ENCODE data around the gene TUT4. TPM values are rescaled to one million over a fixed set of nuclear protein-coding genes. Genes with fewer than 3 reads are reported as not detected.

Gene TUT4
- total RNA-seq, 1 donor from 2014 or later, result 78.5 TPM

DNA sequence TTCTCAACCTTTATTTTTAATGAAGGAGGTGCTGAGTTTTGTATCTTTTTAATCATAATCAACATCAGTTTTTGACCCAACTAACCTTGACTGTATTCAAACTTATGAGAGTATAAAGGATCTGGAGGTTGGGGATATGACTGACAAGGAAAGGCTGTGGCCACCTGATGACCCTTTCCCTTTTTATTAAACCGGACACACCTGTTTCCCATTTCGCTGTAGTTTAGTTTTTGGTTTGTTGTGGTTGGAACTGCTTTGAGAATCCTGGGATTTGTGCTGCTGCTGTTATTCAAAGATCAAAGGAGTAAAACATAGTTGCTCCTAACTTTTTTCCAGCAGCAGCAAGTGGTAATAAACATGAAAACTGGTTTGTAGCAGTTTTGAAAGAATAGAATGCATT lies 136.1 kb downstream of the TUT4 start:
- TF ChIP-seq, protein P1, sequence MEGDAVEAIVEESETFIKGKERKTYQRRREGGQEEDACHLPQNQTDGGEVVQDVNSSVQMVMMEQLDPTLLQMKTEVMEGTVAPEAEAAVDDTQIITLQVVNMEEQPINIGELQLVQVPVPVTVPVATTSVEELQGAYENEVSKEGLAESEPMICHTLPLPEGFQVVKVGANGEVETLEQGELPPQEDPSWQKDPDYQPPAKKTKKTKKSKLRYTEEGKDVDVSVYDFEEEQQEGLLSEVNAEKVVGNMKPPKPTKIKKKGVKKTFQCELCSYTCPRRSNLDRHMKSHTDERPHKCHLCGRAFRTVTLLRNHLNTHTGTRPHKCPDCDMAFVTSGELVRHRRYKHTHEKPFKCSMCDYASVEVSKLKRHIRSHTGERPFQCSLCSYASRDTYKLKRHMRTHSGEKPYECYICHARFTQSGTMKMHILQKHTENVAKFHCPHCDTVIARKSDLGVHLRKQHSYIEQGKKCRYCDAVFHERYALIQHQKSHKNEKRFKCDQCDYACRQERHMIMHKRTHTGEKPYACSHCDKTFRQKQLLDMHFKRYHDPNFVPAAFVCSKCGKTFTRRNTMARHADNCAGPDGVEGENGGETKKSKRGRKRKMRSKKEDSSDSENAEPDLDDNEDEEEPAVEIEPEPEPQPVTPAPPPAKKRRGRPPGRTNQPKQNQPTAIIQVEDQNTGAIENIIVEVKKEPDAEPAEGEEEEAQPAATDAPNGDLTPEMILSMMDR (IDR thresholded peaks at IDR 0.05; ENCODE audit: unreplicated experiment), result no peak
- Mint-ChIP-seq H3K27me3 (ENCODE audit: unreplicated experiment) (peaks cover 2% of the 10 kb centered on the region), H3K36me3 (ENCODE audit: low read depth, unreplicated experiment) (peaks cover 27% of the 10 kb centered on the region), H3K4me3 (ENCODE audit: unreplicated experiment) (no peak overlapping the region), H3K27ac (ENCODE audit: unreplicated experiment) (no peak overlapping the region), H3K9me3 (ENCODE audit: unreplicated experiment) (no peaks in the 10 kb centered on the region), H3K4me1 (ENCODE audit: unreplicated experiment) (no peaks in the 10 kb centered on the region)
- DNase-seq (ENCODE audit: low spot score), result no peak

DNA sequence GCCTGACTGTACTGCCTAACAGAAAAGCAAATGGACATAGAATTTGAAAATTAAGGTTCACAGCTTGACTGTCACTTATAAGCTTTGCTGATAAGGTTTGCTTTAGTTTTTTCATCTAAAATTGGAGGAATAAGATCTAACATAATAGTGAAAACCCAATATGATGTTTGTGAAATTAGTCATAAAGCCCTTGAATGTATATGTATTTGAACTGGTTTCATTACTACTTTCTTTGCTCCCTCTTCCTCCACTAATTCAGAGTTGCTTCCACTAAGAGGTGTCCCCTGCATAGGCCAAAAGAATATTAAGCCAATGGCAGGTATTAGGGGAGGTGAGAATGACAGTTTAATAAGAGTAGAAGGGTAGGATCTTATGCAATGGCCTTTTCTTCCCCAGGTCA lies 137.9 kb downstream of the TUT4 start:
- H3K27ac Mint-ChIP-seq (ENCODE audit: unreplicated experiment), result no peak overlapping the region
- no peak overlapping the region for H3K4me3 Mint-ChIP-seq (ENCODE audit: unreplicated experiment)
- H3K36me3 Mint-ChIP-seq (ENCODE audit: low read depth, unreplicated experiment), result peaks cover 37% of the 10 kb centered on the region
- DNase-seq (ENCODE audit: low spot score), result no peak
- peaks cover 2% of the 10 kb centered on the region for H3K27me3 Mint-ChIP-seq (ENCODE audit: unreplicated experiment)
- H3K4me1 Mint-ChIP-seq (ENCODE audit: unreplicated experiment), result no peaks in the 10 kb centered on the region
- H3K9me3 Mint-ChIP-seq (ENCODE audit: unreplicated experiment), result no peaks in the 10 kb centered on the region
- TF ChIP-seq, protein P1 (IDR thresholded peaks at IDR 0.05; ENCODE audit: unreplicated experiment), result no peak

DNA sequence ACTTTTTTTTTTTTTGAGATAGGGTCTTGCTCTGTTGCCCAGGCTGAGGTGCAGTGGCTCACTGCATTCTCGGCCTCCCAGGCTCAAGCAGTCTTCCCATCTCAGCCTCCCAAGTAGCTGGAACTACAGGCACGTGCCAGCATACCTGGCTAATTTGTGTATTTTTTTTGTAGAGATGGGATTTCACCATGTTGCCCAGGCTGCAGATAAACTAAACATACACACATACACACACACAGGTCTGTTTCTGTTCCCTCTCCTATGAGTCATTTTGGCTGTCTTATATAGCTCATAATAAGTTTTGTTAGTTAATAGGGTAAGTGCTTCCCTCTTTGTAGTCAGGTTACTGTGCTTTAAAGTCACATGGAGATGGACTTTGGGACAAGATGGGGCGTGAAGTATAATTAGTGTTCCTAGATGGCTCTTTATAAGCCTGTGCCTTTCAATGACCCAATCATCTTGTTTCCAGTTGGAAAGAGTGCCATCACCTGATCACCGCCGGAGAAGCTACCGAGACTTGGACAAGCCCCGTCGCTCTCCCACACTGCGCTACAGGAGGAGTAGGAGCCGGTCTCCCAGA lies 139.4 kb downstream of the TUT4 start:
- peaks cover 2% of the 10 kb centered on the region for H3K27me3 Mint-ChIP-seq (ENCODE audit: unreplicated experiment)
- no peaks in the 10 kb centered on the region for H3K9me3 Mint-ChIP-seq (ENCODE audit: unreplicated experiment)
- TF ChIP-seq, protein P1 (IDR thresholded peaks at IDR 0.05; ENCODE audit: unreplicated experiment), result no peak
- peaks cover 43% of the 10 kb centered on the region for H3K36me3 Mint-ChIP-seq (ENCODE audit: low read depth, unreplicated experiment)
- no peak overlapping the region for H3K4me3 Mint-ChIP-seq (ENCODE audit: unreplicated experiment)
- no peaks in the 10 kb centered on the region for H3K4me1 Mint-ChIP-seq (ENCODE audit: unreplicated experiment)
- no peak overlapping the region for H3K27ac Mint-ChIP-seq (ENCODE audit: unreplicated experiment)
- no peak for DNase-seq (ENCODE audit: low spot score)

DNA sequence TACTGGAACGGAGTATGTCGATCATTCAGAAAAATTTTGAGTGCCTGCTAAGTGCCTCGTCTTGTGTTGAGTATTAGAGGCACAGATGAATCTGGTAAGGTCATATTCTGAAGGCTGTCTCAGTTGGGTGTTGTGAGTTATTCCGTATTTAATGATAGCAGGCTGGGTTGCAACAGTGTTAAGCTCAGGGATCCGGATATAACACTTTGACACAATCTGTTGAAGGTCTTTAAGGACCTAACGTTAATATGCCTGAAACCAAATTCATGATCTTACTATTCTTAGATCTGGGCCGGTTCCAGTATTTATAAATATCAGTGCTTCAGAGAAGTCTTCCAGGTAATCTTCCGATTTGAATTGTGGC lies 147.9 kb downstream of the TUT4 start:
- Mint-ChIP-seq H3K4me3 (ENCODE audit: unreplicated experiment) (peak overlapping the region; percentile 99), H3K36me3 (ENCODE audit: low read depth, unreplicated experiment) (peaks cover 16% of the 10 kb centered on the region), H3K9me3 (ENCODE audit: unreplicated experiment) (no peaks in the 10 kb centered on the region), H3K27ac (ENCODE audit: unreplicated experiment) (peak overlapping the region; percentile 99), H3K27me3 (ENCODE audit: unreplicated experiment) (peaks cover 3% of the 10 kb centered on the region), H3K4me1 (ENCODE audit: unreplicated experiment) (peaks cover 21% of the 10 kb centered on the region)
- TF ChIP-seq, protein P1 (IDR thresholded peaks at IDR 0.05; ENCODE audit: unreplicated experiment), result no peak
- DNase-seq (ENCODE audit: low spot score), result no peak

DNA sequence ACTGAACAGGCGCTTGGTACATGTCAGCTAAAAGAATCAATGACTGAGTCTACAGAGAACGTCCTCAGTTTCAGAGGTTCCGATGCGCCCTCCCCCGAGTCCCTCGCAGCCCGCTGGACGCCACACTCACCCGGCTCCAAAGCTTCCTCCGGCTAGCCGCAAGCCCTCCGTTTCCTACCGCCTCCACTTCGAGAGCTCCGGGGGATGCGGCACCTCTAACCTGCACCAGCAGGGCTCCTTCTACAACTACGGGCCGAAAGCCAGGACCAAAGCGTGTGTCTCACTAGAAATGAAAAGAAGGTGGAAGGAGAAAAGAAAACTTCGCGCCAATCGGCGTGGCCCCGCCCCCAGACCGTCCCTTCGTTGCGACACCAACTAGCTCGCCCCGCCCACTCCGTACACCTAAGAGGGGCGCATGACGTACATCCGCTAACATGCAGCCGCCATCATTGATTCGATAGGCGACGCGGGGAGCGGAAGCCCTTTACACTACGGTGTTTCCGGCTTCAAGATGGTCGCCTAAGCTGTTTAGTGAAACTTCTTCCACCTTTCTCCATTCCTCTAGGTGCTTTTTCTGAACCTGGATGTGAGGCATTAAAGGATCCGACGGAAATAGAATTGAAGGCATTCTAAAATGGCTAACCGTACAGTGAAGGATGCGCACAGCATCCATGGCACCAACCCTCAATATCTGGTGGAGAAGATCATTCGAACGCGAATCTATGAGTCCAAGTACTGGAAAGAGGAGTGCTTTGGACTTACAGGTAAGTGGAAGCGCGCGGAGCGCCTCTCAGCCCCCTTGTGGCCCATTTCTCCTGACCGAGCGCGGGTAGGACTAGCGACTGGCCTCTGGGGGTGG lies 148.5 kb downstream of the TUT4 start, which contains the start of the genes ORC1 and PRPF38A:
Gene ORC1, minus strand, starts transcription at position 308 of the 859 bp plus-strand sequence. CDS start 2,200 bp downstream, outside the sequence.
Gene PRPF38A, plus strand, starts transcription at position 487 of the 859 bp plus-strand sequence. Its CDS starts 148 bp downstream, at position 635.
- H3K4me3 Mint-ChIP-seq (ENCODE audit: unreplicated experiment), result peak within 1 kb of the TSS; percentile 99
- peaks cover 16% of the 10 kb centered on the region for H3K36me3 Mint-ChIP-seq (ENCODE audit: low read depth, unreplicated experiment)
- H3K4me1 Mint-ChIP-seq (ENCODE audit: unreplicated experiment), result peaks cover 21% of the 10 kb centered on the region
- TF ChIP-seq, protein P1 (IDR thresholded peaks at IDR 0.05; ENCODE audit: unreplicated experiment), result peak; percentile 46
- peak; percentile 90 for DNase-seq (ENCODE audit: low spot score)
- no peaks in the 10 kb centered on the region for H3K9me3 Mint-ChIP-seq (ENCODE audit: unreplicated experiment)
- peaks cover 3% of the 10 kb centered on the region for H3K27me3 Mint-ChIP-seq (ENCODE audit: unreplicated experiment)
- peak within 1 kb of the TSS; percentile 99 for H3K27ac Mint-ChIP-seq (ENCODE audit: unreplicated experiment)
